ENCODE measurements around the gene PCNT. TPM values are rescaled to one million over a fixed set of nuclear protein-coding genes. Genes with fewer than 3 reads are reported as not detected.

The PCNT gene
- total RNA-seq, 2 experiments from 2014 or later = 42.1 to 42.7 TPM

DNA sequence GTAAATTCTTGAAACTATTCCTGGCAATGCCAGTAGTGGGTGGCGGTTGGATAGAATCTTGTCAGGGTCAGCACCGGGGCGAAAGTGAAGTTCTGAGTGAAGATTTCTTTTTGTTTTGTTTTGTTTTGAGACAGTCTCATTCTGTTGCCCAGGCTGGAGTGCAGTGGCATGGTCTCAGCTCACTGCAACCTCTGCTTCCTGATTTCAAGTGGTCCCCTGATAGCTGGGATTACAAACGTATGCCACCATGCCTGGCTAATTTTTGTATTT lies 33.3 kb downstream of the PCNT start:
- no peak for DNase-seq
- Mint-ChIP-seq H3K4me3 (no peak overlapping the region), H3K27ac (no peak overlapping the region), H3K9me3 (no peaks in the 10 kb centered on the region), H3K36me3 (ENCODE audit: low read depth) (peaks cover 32% of the 10 kb centered on the region), H3K4me1 (ENCODE audit: low read depth) (no peaks in the 10 kb centered on the region), H3K27me3 (ENCODE audit: low read depth) (no peaks in the 10 kb centered on the region)
- intact Hi-C loops (cut with micrococcal nuclease) = no loop called here
- CTCF ChIA-PET = no interaction called here

DNA sequence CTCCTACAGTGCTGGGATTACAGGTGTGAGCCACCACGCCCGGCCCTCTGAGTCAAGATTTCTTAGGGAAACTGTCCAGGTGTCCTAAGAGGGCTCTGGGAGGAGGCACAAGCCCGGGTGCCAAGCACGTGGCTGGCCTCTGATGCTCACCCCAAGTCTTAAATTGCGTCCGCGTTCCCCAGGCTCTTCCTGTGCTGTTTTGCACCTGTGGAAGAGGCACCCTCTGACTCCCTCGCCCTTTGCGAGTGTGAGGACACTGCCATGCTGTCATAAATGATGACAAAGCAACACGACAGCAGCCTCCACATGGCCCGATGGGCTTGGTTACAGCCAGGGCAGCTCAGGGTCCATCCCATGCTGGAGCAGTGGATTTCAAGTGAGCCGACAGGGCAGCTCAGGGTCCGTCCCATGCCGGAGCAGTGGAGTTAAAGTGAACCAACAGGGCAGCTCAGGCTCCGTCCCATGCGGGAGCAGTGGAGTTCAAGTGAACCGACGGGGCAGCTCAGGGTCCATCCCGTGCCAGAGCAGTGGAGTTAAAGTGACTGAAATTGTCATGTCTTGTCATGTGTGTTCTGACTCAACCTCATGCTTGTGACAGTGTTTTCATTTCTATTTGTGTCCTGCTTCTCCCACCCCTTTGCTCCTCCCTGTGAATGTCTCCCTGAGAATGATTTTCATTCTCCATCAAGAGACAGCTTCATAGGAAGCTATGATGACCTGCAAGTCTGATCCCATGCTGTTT lies 33.9 kb downstream of the PCNT start:
- CTCF ChIA-PET = interaction anchor here (0.5 kb wide), 1 partner anchor 85 kb away, joined by 3 read pairs; no protein-coding TSS in a partner anchor
- Mint-ChIP-seq H3K4me1 (ENCODE audit: low read depth) (no peaks in the 10 kb centered on the region), H3K36me3 (ENCODE audit: low read depth) (peaks cover 34% of the 10 kb centered on the region), H3K27ac (no peak overlapping the region), H3K4me3 (no peak overlapping the region), H3K9me3 (no peaks in the 10 kb centered on the region), H3K27me3 (ENCODE audit: low read depth) (no peaks in the 10 kb centered on the region)
- intact Hi-C loops (cut with micrococcal nuclease) = no loop called here
- DNase-seq = no peak

DNA sequence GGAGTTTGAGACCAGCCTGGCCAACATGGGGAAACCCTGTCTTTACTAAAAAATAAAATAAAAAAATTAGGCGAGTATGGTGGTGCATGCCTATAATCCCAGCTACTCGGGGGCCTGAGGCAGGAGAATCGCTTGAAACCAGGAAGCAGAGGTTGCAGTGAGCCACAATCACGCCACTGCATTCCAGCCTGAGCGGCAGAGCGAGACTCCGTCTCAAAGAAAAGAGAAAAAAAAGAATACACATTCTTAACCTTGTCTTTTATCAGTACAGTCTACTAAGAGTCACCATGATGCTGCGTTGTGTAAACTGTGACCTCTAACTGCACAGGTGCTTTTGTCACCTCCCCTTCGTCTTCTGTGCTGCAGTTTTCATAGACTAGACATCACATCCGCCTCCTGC lies 37.2 kb downstream of the PCNT start:
- intact Hi-C loops (cut with micrococcal nuclease) = no loop called here
- Mint-ChIP-seq H3K36me3 (ENCODE audit: low read depth) (peaks cover 32% of the 10 kb centered on the region), H3K27ac (no peak overlapping the region), H3K27me3 (ENCODE audit: low read depth) (no peaks in the 10 kb centered on the region), H3K4me3 (no peak overlapping the region), H3K4me1 (ENCODE audit: low read depth) (no peaks in the 10 kb centered on the region), H3K9me3 (no peaks in the 10 kb centered on the region)
- no peak for DNase-seq
- CTCF ChIA-PET = no interaction called here

DNA sequence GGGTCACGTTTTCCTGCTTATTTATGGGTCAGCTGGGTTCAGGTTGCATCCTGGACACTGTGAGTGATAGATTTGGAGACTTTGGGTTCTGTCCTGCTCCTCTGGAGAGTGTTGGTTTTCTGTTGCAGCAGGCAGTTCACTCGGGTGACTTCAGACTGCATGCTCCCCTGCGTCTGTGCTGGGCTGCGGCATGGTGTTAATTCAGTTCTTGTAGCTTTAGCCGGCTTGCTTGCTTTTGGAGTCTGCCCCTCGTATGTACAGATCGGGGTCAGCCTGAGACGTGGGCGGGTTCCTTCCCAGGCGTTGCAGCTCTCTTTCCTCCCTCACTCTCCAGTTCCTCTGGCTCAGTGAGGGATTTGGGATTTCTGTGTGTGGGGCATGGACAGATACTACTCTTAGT lies 38.0 kb downstream of the PCNT start:
- Mint-ChIP-seq H3K27ac (no peak overlapping the region), H3K36me3 (ENCODE audit: low read depth) (peaks cover 37% of the 10 kb centered on the region), H3K4me3 (no peak overlapping the region), H3K9me3 (no peaks in the 10 kb centered on the region), H3K4me1 (ENCODE audit: low read depth) (peaks cover 2% of the 10 kb centered on the region), H3K27me3 (ENCODE audit: low read depth) (no peaks in the 10 kb centered on the region)
- DNase-seq = no peak
- intact Hi-C loops (cut with micrococcal nuclease) = no loop called here
- CTCF ChIA-PET = no interaction called here

DNA sequence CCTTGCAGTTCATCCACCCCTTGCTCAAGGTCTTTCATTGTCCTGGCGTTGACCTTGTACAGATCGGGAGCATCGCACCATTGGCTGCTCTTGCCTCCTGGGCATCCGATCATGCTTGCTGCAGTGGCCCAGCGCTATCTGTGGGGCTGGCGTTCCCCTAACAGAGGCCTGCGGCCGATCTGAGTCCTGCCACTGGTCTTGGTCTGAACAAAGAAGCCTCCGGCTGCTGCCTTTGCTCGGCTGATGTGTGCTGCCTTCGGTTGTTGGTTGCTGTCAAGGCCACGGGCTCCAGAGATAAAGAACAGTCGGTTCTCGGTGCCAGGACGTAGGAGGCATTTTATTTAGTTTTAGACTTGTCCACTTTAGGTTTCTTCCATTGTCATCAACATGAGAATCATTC lies 39.0 kb downstream of the PCNT start:
- Mint-ChIP-seq H3K9me3 (no peaks in the 10 kb centered on the region), H3K27ac (no peak overlapping the region), H3K4me3 (no peak overlapping the region), H3K27me3 (ENCODE audit: low read depth) (no peaks in the 10 kb centered on the region), H3K4me1 (ENCODE audit: low read depth) (peaks cover 5% of the 10 kb centered on the region), H3K36me3 (ENCODE audit: low read depth) (peaks cover 36% of the 10 kb centered on the region)
- intact Hi-C loops (cut with micrococcal nuclease) = no loop called here
- no peak for DNase-seq
- CTCF ChIA-PET = no interaction called here

DNA sequence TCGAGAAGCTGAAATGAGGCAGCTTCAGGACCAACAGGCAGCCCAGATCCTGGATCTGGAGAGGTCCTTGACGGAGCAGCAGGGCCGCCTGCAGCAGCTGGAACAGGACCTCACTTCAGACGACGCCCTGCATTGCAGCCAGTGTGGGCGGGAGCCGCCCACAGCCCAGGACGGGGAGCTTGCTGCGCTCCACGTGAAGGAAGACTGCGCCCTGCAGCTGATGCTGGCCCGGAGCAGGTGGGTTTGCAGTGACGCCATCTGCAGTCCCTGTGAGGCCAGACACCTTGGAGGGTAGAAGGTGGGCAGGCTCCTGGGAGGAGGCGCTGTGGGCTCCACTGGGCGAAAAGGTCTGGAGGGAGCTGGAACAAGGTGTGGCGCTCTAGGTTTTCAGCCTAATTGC lies 39.7 kb downstream of the PCNT start:
- Mint-ChIP-seq H3K27me3 (ENCODE audit: low read depth) (no peaks in the 10 kb centered on the region), H3K4me3 (no peak overlapping the region), H3K36me3 (ENCODE audit: low read depth) (peaks cover 30% of the 10 kb centered on the region), H3K4me1 (ENCODE audit: low read depth) (peaks cover 11% of the 10 kb centered on the region), H3K27ac (no peak overlapping the region), H3K9me3 (no peaks in the 10 kb centered on the region)
- intact Hi-C loops (cut with micrococcal nuclease) = no loop called here
- CTCF ChIA-PET = interaction anchor here (0.7 kb wide), 1 partner anchor 666 kb away, joined by 4 read pairs; no protein-coding TSS in a partner anchor
- no peak for DNase-seq

DNA sequence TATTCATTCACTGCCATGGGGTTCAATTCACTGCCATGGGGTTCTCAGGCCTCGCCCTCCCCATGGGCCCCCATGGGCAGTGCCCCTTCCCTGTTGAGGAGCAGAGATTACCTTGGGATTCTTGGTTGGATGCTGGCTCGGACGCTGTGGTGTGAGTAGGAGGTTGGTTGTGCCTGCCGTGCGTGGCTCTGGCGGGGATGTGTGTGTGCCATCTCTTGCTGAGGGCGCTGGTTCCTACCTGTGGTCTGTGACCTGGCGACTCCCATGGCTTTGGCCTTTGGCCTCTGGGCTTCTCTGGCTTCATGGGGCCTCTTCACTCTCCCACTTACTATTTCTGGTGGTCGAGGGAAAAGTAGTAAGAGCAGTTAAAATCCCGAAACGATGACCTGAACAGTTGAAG lies 42.1 kb downstream of the PCNT start:
- CTCF ChIA-PET = no interaction called here
- Mint-ChIP-seq H3K36me3 (ENCODE audit: low read depth) (peaks cover 29% of the 10 kb centered on the region), H3K4me3 (no peak overlapping the region), H3K4me1 (ENCODE audit: low read depth) (peaks cover 20% of the 10 kb centered on the region), H3K27ac (no peak overlapping the region), H3K27me3 (ENCODE audit: low read depth) (no peaks in the 10 kb centered on the region), H3K9me3 (no peaks in the 10 kb centered on the region)
- intact Hi-C loops (cut with micrococcal nuclease) = no loop called here
- DNase-seq = no peak

DNA sequence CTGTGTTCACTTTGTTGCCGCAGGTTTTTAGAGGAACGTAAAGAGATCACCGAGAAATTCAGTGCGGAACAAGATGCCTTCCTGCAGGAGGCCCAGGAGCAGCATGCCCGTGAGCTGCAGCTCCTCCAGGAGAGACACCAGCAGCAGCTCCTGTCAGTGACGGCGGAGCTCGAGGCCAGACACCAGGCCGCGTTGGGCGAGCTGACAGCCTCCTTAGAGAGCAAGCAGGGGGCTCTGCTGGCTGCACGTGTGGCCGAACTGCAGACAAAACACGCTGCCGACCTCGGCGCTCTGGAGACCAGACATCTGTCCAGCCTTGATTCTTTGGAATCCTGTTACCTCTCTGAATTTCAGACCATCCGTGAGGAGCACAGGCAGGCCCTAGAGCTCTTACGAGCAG lies 42.6 kb downstream of the PCNT start:
- Mint-ChIP-seq H3K27ac (no peak overlapping the region), H3K4me1 (ENCODE audit: low read depth) (peaks cover 20% of the 10 kb centered on the region), H3K36me3 (ENCODE audit: low read depth) (peaks cover 26% of the 10 kb centered on the region), H3K27me3 (ENCODE audit: low read depth) (no peaks in the 10 kb centered on the region), H3K4me3 (no peak overlapping the region), H3K9me3 (no peaks in the 10 kb centered on the region)
- DNase-seq = no peak
- intact Hi-C loops (cut with micrococcal nuclease) = no loop called here
- CTCF ChIA-PET = no interaction called here

DNA sequence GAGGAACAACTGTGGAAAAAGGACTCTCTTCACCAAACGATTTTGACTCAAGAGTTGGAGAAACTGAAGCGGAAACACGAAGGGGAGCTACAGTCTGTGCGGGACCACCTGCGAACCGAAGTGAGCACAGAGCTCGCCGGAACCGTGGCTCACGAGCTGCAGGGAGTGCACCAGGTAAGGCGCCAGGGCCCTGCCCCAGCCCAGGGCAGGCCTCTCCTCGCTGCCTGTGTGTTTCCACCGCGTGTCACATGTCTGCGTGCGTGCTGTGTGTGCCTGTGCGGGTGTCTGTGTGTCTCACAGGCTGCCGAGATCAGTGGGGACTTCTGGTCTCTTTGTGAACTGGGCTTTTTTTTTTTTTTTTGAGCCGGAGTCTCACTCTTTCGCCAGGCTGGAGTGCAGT lies 43.0 kb downstream of the PCNT start:
- intact Hi-C loops (cut with micrococcal nuclease) = no loop called here
- H3K4me3 Mint-ChIP-seq = no peak overlapping the region
- no peaks in the 10 kb centered on the region for H3K27me3 Mint-ChIP-seq (ENCODE audit: low read depth)
- DNase-seq = no peak
- no peaks in the 10 kb centered on the region for H3K9me3 Mint-ChIP-seq
- H3K27ac Mint-ChIP-seq = no peak overlapping the region
- CTCF ChIA-PET = no interaction called here
- peaks cover 25% of the 10 kb centered on the region for H3K36me3 Mint-ChIP-seq (ENCODE audit: low read depth)
- H3K4me1 Mint-ChIP-seq (ENCODE audit: low read depth) = peaks cover 20% of the 10 kb centered on the region

DNA sequence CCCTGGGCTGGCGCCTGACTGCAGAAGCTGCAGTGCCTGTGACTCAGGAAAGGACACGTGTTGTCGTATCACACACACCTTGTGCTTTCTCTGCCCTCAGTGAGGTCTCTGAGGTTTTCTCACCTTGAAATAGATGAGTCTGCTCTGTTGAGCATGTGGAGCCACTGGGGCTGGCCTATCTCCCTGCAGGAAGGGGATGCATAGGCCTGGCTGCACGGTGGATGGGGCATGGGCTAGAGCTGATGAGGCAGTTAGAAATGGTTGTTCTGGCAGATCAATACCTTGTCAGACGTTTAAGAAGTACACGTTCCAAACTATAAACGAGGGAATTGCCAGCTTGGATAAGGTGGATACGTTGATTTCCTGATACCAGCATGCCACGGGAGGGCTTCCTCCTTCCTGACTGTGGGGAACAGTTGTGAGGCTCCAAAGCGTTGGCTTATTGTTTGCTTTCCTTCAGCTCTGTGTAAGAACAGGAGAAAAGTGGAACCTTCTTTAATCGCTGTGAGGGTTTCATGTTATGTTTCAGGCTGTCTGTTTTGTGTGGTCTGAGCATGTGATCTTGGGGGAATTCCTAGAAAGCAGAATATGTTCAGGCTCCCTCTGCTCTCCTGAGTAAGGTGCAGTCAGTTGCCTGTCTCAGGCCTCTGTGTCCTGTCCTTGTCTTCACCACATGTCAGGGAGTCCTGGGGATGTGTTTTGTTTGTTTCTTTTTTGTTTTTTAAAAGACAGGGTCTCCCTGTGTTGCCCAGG lies 44.8 kb downstream of the PCNT start:
- no peaks in the 10 kb centered on the region for H3K27me3 Mint-ChIP-seq (ENCODE audit: low read depth)
- peaks cover 18% of the 10 kb centered on the region for H3K36me3 Mint-ChIP-seq (ENCODE audit: low read depth)
- peak; percentile 75 for DNase-seq
- intact Hi-C loops (cut with micrococcal nuclease) = loop anchor here (2.0 kb wide), 2 partner anchors 46 to 56 kb away; partner anchors contain the start of gene C21orf58
- H3K9me3 Mint-ChIP-seq = no peaks in the 10 kb centered on the region
- CTCF ChIA-PET = interaction anchor here (0.7 to 1.1 kb wide), 2 partner anchors 43 to 126 kb away, joined by 3 read pairs; no protein-coding TSS in a partner anchor
- peak overlapping the region; percentile 65 for H3K27ac Mint-ChIP-seq
- H3K4me3 Mint-ChIP-seq = peak overlapping the region; percentile 38
- peaks cover 20% of the 10 kb centered on the region for H3K4me1 Mint-ChIP-seq (ENCODE audit: low read depth)

DNA sequence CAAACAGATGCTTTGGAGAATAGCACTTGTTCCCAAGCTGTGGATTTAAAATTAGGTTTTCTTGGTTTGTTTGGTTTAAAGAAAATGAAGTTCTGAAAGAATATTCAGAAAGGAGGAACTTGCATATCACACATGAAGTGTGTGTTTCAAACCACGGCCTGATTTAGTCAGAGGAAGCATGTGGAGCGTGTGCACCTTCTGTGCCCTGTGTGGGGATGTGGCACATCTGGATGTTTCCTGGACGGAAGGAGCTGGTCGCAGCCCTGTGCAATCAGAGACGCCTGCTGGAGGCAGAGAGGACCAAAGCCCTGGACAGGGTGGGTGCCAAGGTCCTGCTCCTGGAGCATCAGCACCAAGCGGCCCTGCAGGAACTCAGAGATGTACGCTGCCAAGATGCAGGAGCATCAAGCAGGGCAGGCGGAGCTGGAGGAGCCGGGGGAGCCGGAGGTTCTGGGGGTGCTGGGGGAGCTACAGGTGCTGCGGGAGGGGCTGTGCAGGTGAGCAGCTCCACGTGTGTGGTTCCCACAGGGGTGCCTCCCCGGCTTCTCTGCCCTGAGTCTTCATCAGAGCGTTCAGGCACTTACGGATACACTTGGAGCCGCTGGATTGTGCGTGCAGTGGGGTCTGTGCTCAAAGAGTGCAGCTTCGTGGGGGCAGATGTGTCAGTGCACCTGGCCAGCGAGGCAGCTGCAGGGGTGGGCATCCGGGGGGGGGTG lies 45.7 kb downstream of the PCNT start:
- Mint-ChIP-seq H3K9me3 (no peaks in the 10 kb centered on the region), H3K27ac (no peak overlapping the region), H3K27me3 (ENCODE audit: low read depth) (no peaks in the 10 kb centered on the region), H3K36me3 (ENCODE audit: low read depth) (peaks cover 18% of the 10 kb centered on the region), H3K4me3 (no peak overlapping the region), H3K4me1 (ENCODE audit: low read depth) (peaks cover 20% of the 10 kb centered on the region)
- intact Hi-C loops (cut with micrococcal nuclease) = loop anchor here (2.0 kb wide), 2 partner anchors 47 to 55 kb away; partner anchors contain the start of gene C21orf58
- CTCF ChIA-PET = interaction anchor here (0.7 to 1.1 kb wide), 2 partner anchors 44 to 127 kb away, joined by 3 read pairs; no protein-coding TSS in a partner anchor
- DNase-seq = peak; percentile 7

DNA sequence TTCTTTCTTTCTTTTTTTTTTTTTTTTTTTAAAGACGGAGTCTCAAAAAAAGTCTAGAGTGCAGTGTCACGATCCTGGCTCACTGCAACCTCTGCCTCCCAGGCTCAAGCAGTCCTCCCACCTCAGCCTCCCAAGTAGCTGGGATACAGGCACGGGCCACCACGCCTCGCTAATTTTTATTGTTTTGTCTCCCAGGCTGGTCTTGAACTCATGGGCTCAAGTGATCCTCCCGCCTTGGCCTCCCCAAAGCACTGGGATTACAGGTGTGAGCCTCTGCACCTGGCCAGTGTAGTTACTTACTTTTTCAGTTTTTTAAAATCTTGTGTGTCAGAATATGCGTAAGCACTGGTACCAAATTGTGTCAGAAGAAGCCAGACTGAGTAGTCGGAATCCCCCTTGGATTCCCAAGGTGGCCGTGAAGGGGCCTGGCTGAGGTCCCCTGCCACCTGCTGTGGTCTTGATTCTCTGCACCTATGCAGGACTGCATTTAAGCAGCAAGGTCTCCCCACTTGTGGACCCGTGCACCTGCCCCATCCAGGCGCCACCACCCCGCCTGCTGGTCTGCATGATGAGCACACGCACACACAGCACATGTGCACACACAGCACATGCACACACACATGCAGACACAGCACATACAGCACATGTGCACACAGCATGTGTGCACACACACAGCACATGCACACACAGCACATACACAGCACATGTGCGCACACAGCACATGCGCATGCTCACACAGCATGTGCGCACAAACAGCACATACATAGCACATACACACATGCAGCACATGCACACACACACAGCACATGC lies 47.5 kb downstream of the PCNT start:
- intact Hi-C loops (cut with micrococcal nuclease) = no loop called here
- Mint-ChIP-seq H3K9me3 (no peaks in the 10 kb centered on the region), H3K36me3 (ENCODE audit: low read depth) (peaks cover 13% of the 10 kb centered on the region), H3K27ac (no peak overlapping the region), H3K27me3 (ENCODE audit: low read depth) (no peaks in the 10 kb centered on the region), H3K4me1 (ENCODE audit: low read depth) (peaks cover 20% of the 10 kb centered on the region), H3K4me3 (no peak overlapping the region)
- no peak for DNase-seq
- CTCF ChIA-PET = interaction anchor here (0.8 kb wide), 1 partner anchor 12 kb away, joined by 3 read pairs; no protein-coding TSS in a partner anchor

Measured in activated naive CD4-positive, alpha-beta T cell treated with anti-CD3 and anti-CD28 coated beads for 36 hours (primary cell).